OCI-LY3 (cell line): ENCODE results near the gene WSCD2.

Experiments
- H2AFZ ChIP-seq: fragments of 200-600, 300-600 bp; shearing (Covaris generic); 2 replicates; pipeline ENCODE4 v1.6.0; 2014; ENCODE audit warnings: antibody characterized with exemption, low read depth, low read length
- H3K27ac ChIP-seq: fragments of 200-600, 300-600 bp; sonication (generic); 2 replicates; pipeline ENCODE4 v1.5.1; 2014; ENCODE audit warnings: mild to moderate bottlenecking, low read length, moderate library complexity, mixed read lengths
- H3K27me3 ChIP-seq: fragments of 200-600, 300-600 bp; sonication (generic); 2 replicates; pipeline ENCODE4 v1.6.1; 2014; ENCODE audit warnings: low read depth, low read length, mixed read lengths
- H3K36me3 ChIP-seq: fragments of 200-600, 300-600 bp; sonication (generic); replicated peaks from 2 replicates; pipeline ENCODE3; 2014; ENCODE audit warnings: low read depth, low read length, mixed read lengths
- H3K4me1 ChIP-seq: fragments of 300-600, 200-600 bp; sonication (generic); 2 replicates; pipeline ENCODE4 v1.6.1; 2014; ENCODE audit warnings: low read length, mixed read lengths
- H3K4me2 ChIP-seq: fragments of 200-600, 300-600 bp; sonication (generic); 2 replicates; pipeline ENCODE4 v1.6.1; 2014; ENCODE audit warnings: low read length, mixed read lengths
- H3K4me3 ChIP-seq: fragments of 300-600, 200-600 bp; sonication (generic); 2 replicates; pipeline ENCODE4 v1.5.1; 2014; ENCODE audit warnings: antibody characterized with exemption, mild to moderate bottlenecking, low read length, moderate library complexity
- H3K79me2 ChIP-seq: fragments of 300-600, 200-600 bp; shearing (Covaris generic); 2 replicates; pipeline ENCODE4 v1.6.1; 2014; ENCODE audit warnings: mild to moderate bottlenecking, low read length, mixed read lengths
- H3K9ac ChIP-seq: fragments of 300-600, 200-600 bp; shearing (Covaris generic); 2 replicates; pipeline ENCODE4 v1.6.0; 2014; ENCODE audit warnings: mild to moderate bottlenecking, low read length, moderate library complexity
- H3K9me3 ChIP-seq: fragments of 200-600, 300-600 bp; shearing (Covaris generic); 2 replicates; pipeline ENCODE4 v1.6.1; 2014; ENCODE audit warnings: low read length, mixed read lengths; ENCODE audit not compliant: insufficient read depth
- H4K20me1 ChIP-seq: fragments of 200-600, 300-600 bp; sonication (generic); 2 replicates; pipeline ENCODE4 v1.6.1; 2016; ENCODE audit warnings: low read length, mixed read lengths; ENCODE audit not compliant: insufficient read depth
- EZH2phosphoT487 ChIP-seq: fragments of 200-600 bp; shearing (Covaris generic); IDR thresholded peaks from 2 replicates; pipeline ENCODE4 v1.6.1; 2018; ENCODE audit warnings: antibody characterized with exemption, mixed run types, low read depth
- TF ChIP-seq, protein P1 (sequence below): fragments of 200-600, 300-600 bp; sonication (generic); IDR thresholded peaks from 2 replicates; pipeline ENCODE4 v1.5.1; 2014; ENCODE audit warnings: antibody characterized with exemption, low read length, low read depth

Gene WSCD2

DNA sequence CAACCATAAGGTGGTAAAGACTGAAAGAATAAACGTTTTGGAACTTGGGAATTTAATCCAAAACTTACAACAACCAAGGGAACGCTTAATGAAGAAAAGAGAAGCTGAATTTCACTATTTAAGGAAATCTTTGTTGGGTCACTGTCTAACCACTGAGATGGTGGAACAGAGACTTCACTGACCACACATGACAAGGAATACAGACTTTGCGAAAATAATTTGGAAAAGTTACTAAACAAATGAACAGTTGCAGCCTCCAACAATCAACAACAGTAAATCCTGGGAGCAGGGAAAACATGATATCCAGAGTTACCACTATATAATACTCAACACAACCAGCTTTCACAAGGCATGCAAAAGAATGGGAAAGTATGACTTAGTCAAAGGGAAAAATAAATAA is 131.0 kb downstream of the WSCD2 start:
- no peak overlapping the region for H2AFZ ChIP-seq

DNA sequence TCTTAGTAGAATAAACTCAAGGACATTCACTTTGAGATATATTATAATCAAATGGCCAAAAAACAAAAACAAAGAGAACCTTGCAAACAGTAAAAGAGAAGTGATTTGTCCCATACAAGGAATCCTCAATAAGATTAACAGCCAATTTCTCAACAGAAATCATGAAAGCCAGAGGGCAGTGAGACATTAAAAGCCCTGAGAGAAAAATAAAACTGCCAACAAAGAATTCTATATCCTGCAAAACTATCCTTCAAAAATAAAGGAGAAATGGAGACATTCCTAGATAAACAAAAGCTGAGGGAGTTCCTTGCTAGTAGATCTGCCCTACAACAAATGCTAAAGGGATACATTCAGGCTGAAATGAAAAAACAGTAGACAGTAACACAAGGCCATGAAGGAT is 131.9 kb downstream of the WSCD2 start:
- H2AFZ ChIP-seq: no peak overlapping the region
- peaks cover 52% of the 10 kb centered on the region for H3K27me3 ChIP-seq
- TF ChIP-seq EZH2phosphoT487: no peak
- TF ChIP-seq, protein P1, sequence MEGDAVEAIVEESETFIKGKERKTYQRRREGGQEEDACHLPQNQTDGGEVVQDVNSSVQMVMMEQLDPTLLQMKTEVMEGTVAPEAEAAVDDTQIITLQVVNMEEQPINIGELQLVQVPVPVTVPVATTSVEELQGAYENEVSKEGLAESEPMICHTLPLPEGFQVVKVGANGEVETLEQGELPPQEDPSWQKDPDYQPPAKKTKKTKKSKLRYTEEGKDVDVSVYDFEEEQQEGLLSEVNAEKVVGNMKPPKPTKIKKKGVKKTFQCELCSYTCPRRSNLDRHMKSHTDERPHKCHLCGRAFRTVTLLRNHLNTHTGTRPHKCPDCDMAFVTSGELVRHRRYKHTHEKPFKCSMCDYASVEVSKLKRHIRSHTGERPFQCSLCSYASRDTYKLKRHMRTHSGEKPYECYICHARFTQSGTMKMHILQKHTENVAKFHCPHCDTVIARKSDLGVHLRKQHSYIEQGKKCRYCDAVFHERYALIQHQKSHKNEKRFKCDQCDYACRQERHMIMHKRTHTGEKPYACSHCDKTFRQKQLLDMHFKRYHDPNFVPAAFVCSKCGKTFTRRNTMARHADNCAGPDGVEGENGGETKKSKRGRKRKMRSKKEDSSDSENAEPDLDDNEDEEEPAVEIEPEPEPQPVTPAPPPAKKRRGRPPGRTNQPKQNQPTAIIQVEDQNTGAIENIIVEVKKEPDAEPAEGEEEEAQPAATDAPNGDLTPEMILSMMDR: no peak
- H3K36me3 ChIP-seq: no peaks in the 10 kb centered on the region
- no peaks in the 10 kb centered on the region for H3K79me2 ChIP-seq
- H3K4me2 ChIP-seq: no peak overlapping the region
- peaks cover 22% of the 10 kb centered on the region for H3K9me3 ChIP-seq
- H3K27ac ChIP-seq: no peak overlapping the region
- no peak overlapping the region for H3K4me3 ChIP-seq
- H4K20me1 ChIP-seq: no peaks in the 10 kb centered on the region
- H3K4me1 ChIP-seq: no peaks in the 10 kb centered on the region
- no peak overlapping the region for H3K9ac ChIP-seq

More for the DNA sequence above, 131.0 kb downstream of the WSCD2 start:
- Histone ChIP-seq H3K4me2 (no peak overlapping the region), H3K9ac (no peak overlapping the region), H3K9me3 (peaks cover 22% of the 10 kb centered on the region), H4K20me1 (no peaks in the 10 kb centered on the region), H3K4me3 (no peak overlapping the region), H3K27me3 (peaks cover 55% of the 10 kb centered on the region), H3K79me2 (no peaks in the 10 kb centered on the region), H3K36me3 (no peaks in the 10 kb centered on the region), H3K27ac (no peak overlapping the region), H3K4me1 (no peaks in the 10 kb centered on the region)
- no peak for TF ChIP-seq EZH2phosphoT487
- TF ChIP-seq, protein P1: no peak

DNA sequence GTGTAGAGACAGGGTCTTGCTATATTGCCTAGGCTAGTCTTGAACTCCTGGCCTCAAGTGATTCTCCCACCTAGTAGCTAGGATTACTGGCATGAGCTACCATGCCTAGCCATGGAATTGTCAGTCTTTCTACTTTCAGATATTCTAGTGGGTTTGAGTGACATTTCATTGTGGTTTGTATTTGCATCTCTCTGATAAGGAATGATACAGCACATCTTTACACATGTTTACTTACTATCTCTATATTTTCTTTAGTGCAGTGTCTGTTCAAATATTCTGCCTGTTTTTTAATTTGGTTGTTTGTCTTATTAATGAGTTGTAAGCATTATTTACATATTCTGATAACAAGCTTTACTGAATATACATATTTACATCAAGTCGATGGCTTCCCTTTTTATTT is 136.4 kb downstream of the WSCD2 start:
- H3K4me1 ChIP-seq: peaks cover 7% of the 10 kb centered on the region
- no peak for TF ChIP-seq EZH2phosphoT487
- TF ChIP-seq, protein P1: no peak
- no peak overlapping the region for H3K4me3 ChIP-seq

DNA sequence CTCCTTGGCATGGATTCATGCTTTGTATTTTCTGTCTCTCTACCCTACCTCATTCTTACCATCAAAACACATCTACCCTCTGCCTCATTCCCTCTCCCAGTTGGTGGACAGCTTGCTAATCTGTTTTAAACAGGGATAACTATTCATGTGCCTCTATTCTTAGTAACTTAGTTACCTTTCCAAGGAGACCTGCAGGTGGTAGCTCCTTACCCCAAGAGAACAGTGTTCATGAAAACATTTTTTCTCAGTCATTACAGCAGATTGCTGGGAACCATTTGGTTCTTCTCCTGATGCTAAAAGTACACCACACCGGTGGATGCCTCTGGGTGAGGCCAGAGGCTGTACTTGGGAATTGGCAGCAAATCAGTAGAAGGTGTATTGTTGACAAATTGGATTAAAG is 137.0 kb downstream of the WSCD2 start:
- no peaks in the 10 kb centered on the region for H4K20me1 ChIP-seq
- no peak for TF ChIP-seq EZH2phosphoT487
- TF ChIP-seq, protein P1: no peak
- H3K9me3 ChIP-seq: peaks cover 3% of the 10 kb centered on the region; the same call in 1 of the 2 replicates
- H3K4me1 ChIP-seq: peaks cover 7% of the 10 kb centered on the region
- no peak overlapping the region for H2AFZ ChIP-seq
- no peaks in the 10 kb centered on the region for H3K36me3 ChIP-seq
- H3K4me3 ChIP-seq: no peak overlapping the region
- no peaks in the 10 kb centered on the region for H3K79me2 ChIP-seq
- no peak overlapping the region for H3K27ac ChIP-seq
- H3K4me2 ChIP-seq: no peak overlapping the region
- H3K27me3 ChIP-seq: peaks cover 41% of the 10 kb centered on the region
- H3K9ac ChIP-seq: no peak overlapping the region

More for the DNA sequence above, 136.4 kb downstream of the WSCD2 start:
- H3K4me2 ChIP-seq: no peak overlapping the region
- no peak overlapping the region for H3K27ac ChIP-seq
- H3K27me3 ChIP-seq: peaks cover 45% of the 10 kb centered on the region
- no peak overlapping the region for H3K9ac ChIP-seq
- H3K9me3 ChIP-seq: peaks cover 9% of the 10 kb centered on the region; the same call in 1 of the 2 replicates
- H3K36me3 ChIP-seq: no peaks in the 10 kb centered on the region
- no peaks in the 10 kb centered on the region for H3K79me2 ChIP-seq
- H2AFZ ChIP-seq: no peak overlapping the region
- no peaks in the 10 kb centered on the region for H4K20me1 ChIP-seq
